ENCODE results near the gene SBNO2. TPM values are rescaled to one million over a fixed set of nuclear protein-coding genes. Genes with fewer than 3 reads are reported as not detected.

Gene SBNO2
- total RNA-seq, 1 donor from 2014 or later, result 54.0 TPM

DNA sequence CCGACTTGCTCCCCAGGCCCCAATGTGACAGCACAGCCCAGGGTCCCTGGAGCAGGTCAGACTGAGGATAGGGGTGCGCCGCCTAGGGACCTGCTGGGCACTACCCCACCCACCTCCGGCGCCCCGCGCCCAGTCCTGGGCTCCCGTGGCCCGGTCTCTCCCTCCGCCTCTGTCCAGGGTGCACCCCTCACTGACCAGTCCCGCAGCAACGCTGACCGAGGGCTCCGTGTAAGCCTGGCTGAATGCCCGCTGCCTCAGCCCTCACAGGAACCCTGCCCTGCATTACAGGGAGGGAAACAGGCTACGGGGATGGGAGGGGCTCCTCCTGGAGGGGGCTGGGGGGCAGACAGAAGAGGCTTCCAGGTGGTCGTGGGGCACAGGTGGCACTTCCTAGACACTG is 38.6 kb downstream of the SBNO2 start:
- peak overlapping the region; percentile 1 for H3K27ac ChIP-seq
- H3K27me3 ChIP-seq, result no peaks in the 10 kb centered on the region
- no peaks in the 10 kb centered on the region for H3K36me3 ChIP-seq
- intact Hi-C loops (cut with DNase I), result no loop called here
- peaks cover 65% of the 10 kb centered on the region for H3K4me1 ChIP-seq
- no peak for DNase-seq (ENCODE audit: extremely low spot score in 2 of 2)
- TF ChIP-seq POLR2AphosphoS5 (IDR thresholded peaks at IDR 0.05; ENCODE audit: insufficient read depth in 1 of 2, low read depth in 1 of 2), result no peak
- TF ChIP-seq, protein P1, sequence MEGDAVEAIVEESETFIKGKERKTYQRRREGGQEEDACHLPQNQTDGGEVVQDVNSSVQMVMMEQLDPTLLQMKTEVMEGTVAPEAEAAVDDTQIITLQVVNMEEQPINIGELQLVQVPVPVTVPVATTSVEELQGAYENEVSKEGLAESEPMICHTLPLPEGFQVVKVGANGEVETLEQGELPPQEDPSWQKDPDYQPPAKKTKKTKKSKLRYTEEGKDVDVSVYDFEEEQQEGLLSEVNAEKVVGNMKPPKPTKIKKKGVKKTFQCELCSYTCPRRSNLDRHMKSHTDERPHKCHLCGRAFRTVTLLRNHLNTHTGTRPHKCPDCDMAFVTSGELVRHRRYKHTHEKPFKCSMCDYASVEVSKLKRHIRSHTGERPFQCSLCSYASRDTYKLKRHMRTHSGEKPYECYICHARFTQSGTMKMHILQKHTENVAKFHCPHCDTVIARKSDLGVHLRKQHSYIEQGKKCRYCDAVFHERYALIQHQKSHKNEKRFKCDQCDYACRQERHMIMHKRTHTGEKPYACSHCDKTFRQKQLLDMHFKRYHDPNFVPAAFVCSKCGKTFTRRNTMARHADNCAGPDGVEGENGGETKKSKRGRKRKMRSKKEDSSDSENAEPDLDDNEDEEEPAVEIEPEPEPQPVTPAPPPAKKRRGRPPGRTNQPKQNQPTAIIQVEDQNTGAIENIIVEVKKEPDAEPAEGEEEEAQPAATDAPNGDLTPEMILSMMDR (IDR thresholded peaks at IDR 0.05), result no peak
- no peak for TF ChIP-seq POLR2A (IDR thresholded peaks at IDR 0.05)
- H3K9me3 ChIP-seq, result no peaks in the 10 kb centered on the region
- H3K4me3 ChIP-seq, result no peak overlapping the region

DNA sequence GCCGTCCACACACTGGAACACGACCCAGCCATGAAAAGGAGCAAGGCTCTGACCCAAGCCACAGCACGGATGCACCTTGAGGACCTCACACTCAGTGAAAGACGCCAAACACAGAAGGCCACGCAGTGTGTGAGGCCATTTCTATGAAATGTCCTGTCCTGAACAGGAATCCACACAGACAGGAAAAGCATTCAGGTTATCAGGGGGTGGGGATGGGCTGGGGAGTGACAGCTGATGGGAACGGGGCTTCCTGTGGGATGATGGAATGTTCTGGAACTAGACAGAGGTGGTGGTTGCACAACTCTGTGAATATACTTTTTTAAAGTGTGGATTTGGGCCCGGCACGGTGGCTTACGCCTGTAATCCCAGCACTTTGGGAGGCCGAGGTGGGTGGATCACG is 39.6 kb downstream of the SBNO2 start:
- Histone ChIP-seq H3K4me3 (no peak overlapping the region), H3K36me3 (no peaks in the 10 kb centered on the region), H3K27me3 (no peaks in the 10 kb centered on the region), H3K27ac (peak overlapping the region; percentile 87), H3K9me3 (no peaks in the 10 kb centered on the region), H3K4me1 (peaks cover 75% of the 10 kb centered on the region)
- intact Hi-C loops (cut with DNase I), result loop anchor here (5.0 kb wide), 1 partner anchor 38 kb away; the partner anchor contains the start of gene SBNO2
- no peak for TF ChIP-seq POLR2A (IDR thresholded peaks at IDR 0.05)
- no peak for TF ChIP-seq POLR2AphosphoS5 (IDR thresholded peaks at IDR 0.05; ENCODE audit: insufficient read depth in 1 of 2, low read depth in 1 of 2)
- TF ChIP-seq, protein P1 (IDR thresholded peaks at IDR 0.05), result no peak
- DNase-seq (ENCODE audit: extremely low spot score in 2 of 2), result no peak

DNA sequence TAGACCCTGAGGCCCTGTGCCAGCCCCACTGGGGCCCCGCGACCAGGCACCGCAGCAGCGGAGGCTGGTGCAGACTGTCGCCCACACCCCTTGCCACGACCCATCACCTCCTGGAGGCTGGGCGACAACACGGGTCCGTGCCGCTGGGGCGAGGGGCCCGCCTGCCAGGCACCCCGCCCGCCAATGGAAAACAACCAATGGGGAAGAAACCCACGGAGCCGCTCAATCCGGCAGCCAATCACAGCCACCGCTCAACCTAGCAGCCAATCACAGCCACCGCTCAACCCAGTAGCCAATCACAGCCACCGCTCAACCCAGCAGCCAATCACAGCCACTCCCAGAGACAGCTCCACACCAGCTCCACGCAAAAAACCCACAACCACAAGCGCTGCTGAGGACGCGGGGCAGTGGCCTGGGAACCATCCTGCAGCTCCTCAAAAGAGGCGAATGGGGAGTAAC is 40.6 kb downstream of the SBNO2 start:
- no peaks in the 10 kb centered on the region for H3K36me3 ChIP-seq
- H3K27ac ChIP-seq, result peak overlapping the region; percentile 87
- DNase-seq (ENCODE audit: extremely low spot score in 2 of 2), result no peak
- H3K4me1 ChIP-seq, result peaks cover 84% of the 10 kb centered on the region
- H3K9me3 ChIP-seq, result no peaks in the 10 kb centered on the region
- intact Hi-C loops (cut with DNase I), result loop anchor here (5.0 kb wide), 1 partner anchor 39 kb away; the partner anchor contains the start of gene SBNO2
- H3K27me3 ChIP-seq, result no peaks in the 10 kb centered on the region
- H3K4me3 ChIP-seq, result peak overlapping the region in 1 of 2 donors; percentile 67
- TF ChIP-seq POLR2A (IDR thresholded peaks at IDR 0.05), result no peak
- TF ChIP-seq POLR2AphosphoS5 (IDR thresholded peaks at IDR 0.05; ENCODE audit: insufficient read depth in 1 of 2, low read depth in 1 of 2), result peak in 1 of 2 donors; percentile 16

DNA sequence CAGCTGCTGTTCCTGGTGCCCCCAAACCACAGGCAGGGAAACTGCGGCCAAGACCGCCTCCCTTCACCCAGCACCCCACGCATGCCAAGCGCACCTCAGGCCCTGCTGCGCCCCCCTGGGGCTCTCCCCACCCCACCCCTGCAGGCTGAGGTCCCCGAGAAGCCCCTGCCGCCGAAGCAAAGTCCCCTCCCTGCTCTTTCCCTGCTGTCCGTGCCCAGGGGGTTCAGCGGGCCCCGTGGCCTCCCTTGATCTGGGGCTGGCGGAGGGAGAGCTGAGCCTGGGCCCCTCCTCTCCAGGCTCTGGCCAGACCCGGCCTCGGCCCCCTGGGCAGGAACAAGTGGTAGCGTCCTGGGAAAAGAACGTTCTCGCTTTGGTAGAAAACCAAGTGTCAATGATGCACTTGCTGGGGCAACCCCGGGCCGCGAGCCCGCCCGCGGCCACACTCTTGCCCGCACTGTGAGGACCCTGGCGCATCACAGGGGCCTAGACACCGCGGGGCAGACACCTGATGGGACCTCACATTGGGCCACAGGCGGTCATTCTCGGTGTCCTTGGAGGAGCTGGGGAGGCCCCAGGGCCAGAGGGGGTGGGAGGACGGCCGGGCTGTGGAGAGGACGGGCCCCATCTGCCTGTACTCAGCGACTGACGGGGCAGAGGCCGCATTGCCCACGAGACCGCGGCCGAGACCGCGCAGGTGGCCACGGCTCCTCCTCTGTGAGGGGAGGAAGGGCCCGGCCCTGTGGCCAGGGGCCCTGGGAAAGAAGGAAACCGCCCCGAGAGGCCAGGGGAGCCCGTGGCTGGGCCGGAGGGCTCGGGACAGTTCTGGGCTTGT is 41.3 kb downstream of the SBNO2 start:
- H3K27me3 ChIP-seq, result no peaks in the 10 kb centered on the region
- H3K36me3 ChIP-seq, result no peaks in the 10 kb centered on the region
- H3K27ac ChIP-seq, result peak overlapping the region; percentile 87
- H3K4me1 ChIP-seq, result peaks cover 91% of the 10 kb centered on the region
- intact Hi-C loops (cut with DNase I), result loop anchor here (5.0 kb wide), 1 partner anchor 40 kb away; the partner anchor contains the start of gene SBNO2
- peak in 1 of 2 donors; percentile 32 for TF ChIP-seq POLR2AphosphoS5 (IDR thresholded peaks at IDR 0.05; ENCODE audit: insufficient read depth in 1 of 2, low read depth in 1 of 2)
- no peak for TF ChIP-seq POLR2A (IDR thresholded peaks at IDR 0.05)
- TF ChIP-seq, protein P1 (IDR thresholded peaks at IDR 0.05), result no peak
- no peak for DNase-seq (ENCODE audit: extremely low spot score in 2 of 2)
- peak overlapping the region; percentile 67 to 73 for H3K4me3 ChIP-seq
- H3K9me3 ChIP-seq, result no peaks in the 10 kb centered on the region

DNA sequence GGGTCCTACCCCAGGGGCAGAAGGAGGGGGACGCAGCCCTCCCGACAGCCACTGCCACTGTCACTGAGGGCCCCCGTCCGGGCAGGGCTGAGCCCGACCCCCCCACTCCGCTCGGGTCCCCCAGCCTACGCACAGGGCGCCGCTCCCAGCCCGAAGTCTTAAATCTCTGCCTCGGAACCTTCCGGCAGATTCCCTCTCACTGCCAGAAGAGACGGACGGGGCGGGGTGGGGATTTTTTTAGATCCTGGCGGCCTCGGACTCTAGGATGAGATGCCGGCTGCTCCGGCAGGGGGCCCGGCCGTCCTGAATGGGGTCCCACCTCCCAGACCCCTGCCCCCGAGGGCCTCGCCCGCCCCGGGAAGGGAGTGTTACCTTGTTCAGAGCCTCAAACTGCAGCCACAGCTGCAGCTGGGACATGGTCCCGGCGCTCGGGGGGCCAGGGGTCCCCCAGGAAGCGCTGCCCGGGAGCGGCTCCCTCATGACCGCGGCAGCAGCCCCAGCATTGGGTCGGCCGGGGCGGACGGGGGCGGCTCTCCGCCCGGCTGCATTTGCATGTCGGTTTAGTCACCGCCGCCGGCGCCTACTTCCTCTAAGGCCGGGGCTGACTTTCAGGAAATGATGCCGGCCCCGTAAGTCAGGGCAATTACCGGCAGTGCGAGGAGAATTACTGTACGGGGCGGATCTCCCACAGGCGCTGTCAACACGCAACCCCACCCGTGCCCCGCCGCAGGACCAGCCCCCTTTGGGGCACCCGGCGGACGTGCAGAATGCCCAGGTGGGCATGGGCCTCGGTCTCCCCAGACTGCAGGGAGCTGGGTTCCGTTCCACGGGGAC is 42.1 kb downstream of the SBNO2 start:
- Histone ChIP-seq H3K4me1 (peaks cover 92% of the 10 kb centered on the region), H3K9me3 (no peaks in the 10 kb centered on the region), H3K4me3 (peak overlapping the region; percentile 67 to 73), H3K27me3 (no peaks in the 10 kb centered on the region), H3K36me3 (peaks cover 0 to 5% of the 10 kb centered on the region in 2 donors), H3K27ac (peak overlapping the region; percentile 87)
- DNase-seq (ENCODE audit: extremely low spot score in 2 of 2), result no peak
- intact Hi-C loops (cut with DNase I), result loop anchor here (5.0 kb wide), 1 partner anchor 40 kb away; the partner anchor contains the start of gene SBNO2
- TF ChIP-seq POLR2A (IDR thresholded peaks at IDR 0.05) (peak in 1 of 2 donors; percentile 9), POLR2AphosphoS5 (IDR thresholded peaks at IDR 0.05; ENCODE audit: insufficient read depth in 1 of 2, low read depth in 1 of 2) (peak; percentile 58 to 82)
- TF ChIP-seq, protein P1 (IDR thresholded peaks at IDR 0.05), result no peak

Measured in vagina (tissue), 2 donors.